NCI-H2029 treated with DMSO at 0.1 percent for 48 hours (cell line): Measurements from ENCODE around the gene ACTN4.
"Not testable (repeated sequence)": the region's sequence is repeated elsewhere in the genome, so short reads cannot be mapped to it uniquely, and the experiment has no call there.

ENCODE experiments used
- DNase-seq: peaks from one replicate; lab custom pipeline; 2025; lab: John Stamatoyannopoulos, UW

Gene ACTN4

DNA sequence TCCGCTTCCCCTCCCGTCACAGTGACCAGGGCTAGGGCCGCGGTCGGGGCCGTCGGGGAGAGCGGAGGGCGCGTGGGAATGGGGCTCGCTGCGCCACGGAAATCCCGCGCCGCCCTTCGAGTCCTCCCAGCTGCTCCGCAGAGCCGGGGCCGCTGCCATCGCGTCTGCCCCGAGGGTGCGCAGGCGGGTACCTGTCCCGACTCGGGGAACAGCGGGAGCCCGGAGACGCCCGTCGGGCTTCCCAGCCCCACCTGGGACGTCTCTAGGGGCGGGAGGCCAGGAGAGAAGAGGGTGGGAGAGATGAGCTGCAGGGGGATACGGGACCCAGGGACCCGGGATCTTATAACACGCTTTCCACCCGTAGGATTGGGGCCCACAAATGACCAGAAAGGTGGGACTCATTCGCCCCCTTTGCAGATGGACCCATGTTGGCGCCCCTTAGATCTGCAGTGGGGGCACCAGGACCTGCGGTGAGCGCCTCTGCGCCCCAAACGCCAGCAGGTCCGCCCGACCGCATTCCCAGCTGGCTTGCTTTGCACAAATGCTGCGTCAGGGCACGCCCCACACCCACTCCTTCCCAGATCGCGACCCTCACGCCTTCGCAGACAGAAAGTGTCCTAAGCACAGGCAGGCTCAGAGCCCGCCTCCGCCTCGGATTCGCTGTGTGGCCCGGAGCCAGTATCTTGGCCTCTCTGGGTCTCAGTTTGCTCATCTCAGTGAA lies 122.9 kb downstream of the ACTN4 start:
- DNase-seq: not testable (repeated sequence)

DNA sequence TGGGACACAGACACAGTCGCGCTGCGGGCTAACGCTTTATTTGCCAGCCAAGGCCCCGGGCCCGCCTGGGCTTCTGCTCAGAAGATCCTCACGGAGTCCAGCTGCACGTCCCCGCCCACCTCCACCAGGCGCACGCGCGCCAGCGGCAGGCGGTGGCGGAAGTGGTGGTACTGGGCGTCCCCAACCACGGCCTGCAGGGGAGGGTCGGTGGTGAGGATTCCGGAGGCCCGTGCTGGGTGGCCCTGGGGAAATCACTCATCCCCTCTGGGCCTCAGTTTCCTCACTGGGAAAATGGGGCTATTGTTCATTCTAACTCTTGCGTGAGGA lies 123.5 kb downstream of the ACTN4 start:
- not testable (repeated sequence) for DNase-seq

DNA sequence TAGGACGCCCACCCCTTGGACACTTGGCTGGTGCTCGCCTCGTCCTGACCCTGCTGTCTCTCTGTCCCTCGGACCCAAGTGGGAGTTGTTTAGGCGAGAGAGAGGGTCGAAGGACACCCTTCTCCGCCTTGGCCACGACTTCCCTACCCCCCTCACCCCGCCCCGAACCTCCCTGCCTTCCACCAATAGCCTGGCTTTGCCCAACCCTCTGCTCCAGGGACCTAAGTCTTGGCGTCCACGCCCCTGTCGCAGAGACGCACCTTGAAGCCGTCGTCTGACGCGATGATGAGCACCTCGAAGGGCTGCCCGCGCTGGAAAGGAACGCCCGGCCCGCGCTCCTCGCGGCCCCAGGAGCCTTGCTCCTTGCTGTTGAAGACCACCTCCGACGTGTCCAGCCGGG lies 124.1 kb downstream of the ACTN4 start:
- not testable (repeated sequence) for DNase-seq

DNA sequence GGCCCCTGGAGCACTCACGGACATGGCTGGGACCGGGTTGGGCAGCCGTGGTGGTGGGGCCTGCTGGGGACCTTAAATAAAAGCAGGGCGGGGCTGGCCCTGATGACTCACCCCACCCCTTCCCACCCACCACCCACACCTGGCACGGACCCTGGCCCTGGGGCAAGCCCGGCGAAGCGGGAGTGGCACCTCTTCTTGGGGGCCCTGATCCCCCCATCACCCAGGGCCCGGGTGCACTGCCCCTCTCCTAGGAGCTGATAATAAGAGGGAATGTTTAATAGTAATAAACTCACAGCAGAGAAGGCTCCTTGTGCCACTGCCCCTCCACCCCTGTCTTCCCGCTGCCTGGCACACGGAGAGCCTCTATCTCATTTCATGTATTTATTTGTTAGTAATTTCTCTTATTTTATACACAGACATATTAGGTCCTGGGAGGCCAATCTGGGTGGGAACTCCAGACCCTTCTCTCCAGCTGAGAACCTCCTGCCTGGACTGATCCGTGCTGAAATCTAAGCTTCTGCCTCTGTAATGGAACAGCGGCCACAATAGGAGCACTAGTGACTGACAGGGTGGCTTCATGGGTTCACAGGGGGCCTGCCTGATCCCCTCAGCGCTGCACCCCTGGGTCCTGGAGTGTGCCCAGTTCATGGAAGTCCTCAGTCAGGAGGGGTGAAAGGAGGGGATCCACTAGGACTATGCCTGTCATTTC lies 126.2 kb downstream of the ACTN4 start, which contains the start of gene LGALS7:
TSS of gene LGALS7 (minus strand) at position 49 of the 709 bp plus-strand sequence. CDS start at position 24, 25 bp downstream.
- DNase-seq: no peak

DNA sequence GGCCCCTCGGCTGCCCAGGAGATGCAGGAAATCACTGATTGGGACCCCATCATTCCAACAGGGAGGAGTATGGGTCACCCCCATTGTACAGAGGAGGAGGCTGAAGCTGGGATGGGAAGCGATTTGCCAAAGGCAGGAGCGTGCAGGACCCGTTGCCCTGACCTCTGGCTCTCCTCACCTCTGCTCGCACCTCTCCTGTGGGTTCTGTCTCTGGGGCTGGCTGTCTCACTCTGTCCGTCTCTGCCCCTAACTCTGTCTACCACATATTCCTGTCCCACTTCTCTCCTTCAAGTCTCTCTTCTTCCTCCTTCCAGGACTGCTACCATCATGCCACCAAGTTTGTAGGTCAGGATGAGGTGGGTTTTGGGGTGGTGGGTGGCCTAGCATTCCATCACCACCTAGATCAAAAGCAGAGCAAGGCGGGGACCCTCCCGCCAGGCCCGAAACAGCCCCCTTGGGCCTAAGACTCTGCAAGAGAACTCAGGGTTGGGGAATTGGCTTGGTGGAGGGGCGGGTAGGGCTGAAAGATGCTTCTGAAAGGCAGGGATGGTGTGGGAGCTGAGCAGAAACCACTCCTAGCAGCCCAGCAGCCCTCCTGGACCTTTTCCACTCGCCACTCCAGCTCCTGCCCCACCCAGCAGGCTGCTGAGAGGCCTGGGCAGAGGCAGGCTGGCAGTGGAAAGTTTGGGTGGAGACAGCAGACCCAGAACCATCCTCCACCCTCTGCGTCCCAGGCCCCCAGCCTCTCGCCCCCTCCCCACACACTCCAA lies 126.9 kb downstream of the ACTN4 start:
- DNase-seq: no peak

DNA sequence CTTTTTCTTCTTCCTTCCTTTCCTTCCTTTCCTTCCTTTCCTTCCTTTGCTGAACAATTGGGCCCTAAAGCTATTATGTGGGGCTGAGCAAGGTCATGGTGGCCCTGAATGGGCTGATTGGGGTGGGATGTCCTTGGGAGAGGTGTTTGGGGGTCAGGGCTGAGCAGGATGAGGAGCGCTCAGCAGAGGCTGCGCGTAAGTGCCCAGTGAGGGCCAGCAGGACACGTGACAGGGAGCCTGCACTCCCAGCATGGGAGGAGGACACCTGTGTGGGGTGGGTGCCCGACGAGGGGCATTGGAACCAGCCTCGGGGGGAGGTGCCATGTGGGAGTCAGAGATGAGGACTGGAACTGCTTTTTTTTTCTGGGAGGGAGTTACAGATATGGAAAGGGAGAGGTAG lies 131.3 kb downstream of the ACTN4 start:
- no peak for DNase-seq

DNA sequence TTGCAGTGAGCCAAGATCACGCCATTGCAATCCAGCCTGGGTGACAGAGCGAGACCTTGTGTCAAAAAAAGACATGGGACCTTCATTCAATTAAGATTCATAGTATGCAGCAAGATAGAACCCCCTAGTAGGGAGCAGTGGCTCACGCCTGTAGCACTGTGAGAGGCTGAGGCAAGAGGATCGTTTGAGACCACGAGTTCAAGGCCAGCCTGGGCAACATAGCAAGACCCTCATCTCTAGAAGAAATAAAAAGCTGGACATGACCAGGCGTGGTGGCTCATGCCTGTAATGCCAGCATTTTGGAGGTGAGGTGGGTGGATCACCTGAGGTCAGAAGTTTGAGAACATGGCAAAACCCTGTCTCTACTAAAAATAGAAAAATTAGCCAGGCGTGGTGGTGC lies 133.0 kb downstream of the ACTN4 start:
- no peak for DNase-seq

DNA sequence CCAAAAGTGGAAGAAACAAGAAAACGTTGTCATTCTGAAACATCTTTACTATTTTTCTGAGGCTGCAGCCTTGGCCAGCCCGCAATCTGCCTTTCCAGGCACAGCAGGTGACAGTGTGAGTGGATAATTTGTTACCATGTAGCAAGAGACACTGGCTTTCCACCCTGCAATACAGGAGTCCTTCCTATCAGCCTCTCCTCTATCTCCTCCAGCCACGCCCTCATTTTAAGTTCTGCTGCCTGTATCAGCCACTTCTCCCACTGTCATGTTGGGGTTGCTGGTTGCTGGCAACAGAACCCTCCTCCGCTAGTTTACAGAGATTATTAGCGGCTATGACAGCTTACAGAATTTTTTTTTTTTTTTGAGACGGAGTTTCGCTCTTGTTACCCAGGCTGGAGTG lies 133.6 kb downstream of the ACTN4 start:
- DNase-seq: no peak
